ENCODE results near the gene ZCCHC24. TPM values are rescaled to one million over a fixed set of nuclear protein-coding genes. Genes with fewer than 3 reads are reported as not detected.

Gene ZCCHC24
- total and polyA plus RNA-seq, 2 donors (not counting 1 experiment from before 2014, with no cell fraction given) = 33.2 to 44.4 TPM

DNA sequence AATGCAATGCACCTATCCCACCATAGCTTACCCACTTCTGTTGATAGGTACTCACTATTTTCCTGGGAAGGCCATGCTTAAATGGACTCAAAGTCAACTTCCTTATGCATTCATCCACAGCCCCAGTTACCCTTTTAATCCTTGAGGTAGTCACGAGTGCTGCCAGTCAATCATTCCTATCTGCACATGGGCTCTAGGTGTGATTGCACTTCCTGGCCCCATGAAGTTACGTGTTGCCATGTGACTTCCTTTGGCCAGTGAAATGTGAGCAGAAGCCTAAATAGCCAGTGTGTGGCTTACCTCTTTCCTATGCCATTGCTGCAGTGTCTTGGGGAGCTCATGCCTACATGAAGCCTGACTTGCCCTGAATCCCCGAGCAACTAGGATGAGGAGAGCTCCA is 43.4 kb upstream of the ZCCHC24 start:
- peaks cover 34% of the 10 kb centered on the region for H3K4me1 ChIP-seq (ENCODE audit: control insufficient read depth, extremely low read depth, insufficient read depth, low read length)
- peak overlapping the region; percentile 13 for H2AFZ ChIP-seq (ENCODE audit: low read length)
- H3K4me3 ChIP-seq (replicated peaks in 1 of 4; ENCODE audit: control extremely low read depth in 1 of 4, insufficient read depth in 1 of 4, low read depth in 3 of 4, low read length in 4 of 4) = no peak overlapping the region
- no peak overlapping the region for H3K9ac ChIP-seq (ENCODE audit: insufficient read depth, low read length)
- peak overlapping the region; percentile 36 for H3K4me2 ChIP-seq (ENCODE audit: extremely low read depth, insufficient read depth, low read length)
- TF ChIP-seq EZH2 (IDR thresholded peaks at IDR 0.05; ENCODE audit: low read length, missing control alignments) = no peak
- TF ChIP-seq, protein P1, sequence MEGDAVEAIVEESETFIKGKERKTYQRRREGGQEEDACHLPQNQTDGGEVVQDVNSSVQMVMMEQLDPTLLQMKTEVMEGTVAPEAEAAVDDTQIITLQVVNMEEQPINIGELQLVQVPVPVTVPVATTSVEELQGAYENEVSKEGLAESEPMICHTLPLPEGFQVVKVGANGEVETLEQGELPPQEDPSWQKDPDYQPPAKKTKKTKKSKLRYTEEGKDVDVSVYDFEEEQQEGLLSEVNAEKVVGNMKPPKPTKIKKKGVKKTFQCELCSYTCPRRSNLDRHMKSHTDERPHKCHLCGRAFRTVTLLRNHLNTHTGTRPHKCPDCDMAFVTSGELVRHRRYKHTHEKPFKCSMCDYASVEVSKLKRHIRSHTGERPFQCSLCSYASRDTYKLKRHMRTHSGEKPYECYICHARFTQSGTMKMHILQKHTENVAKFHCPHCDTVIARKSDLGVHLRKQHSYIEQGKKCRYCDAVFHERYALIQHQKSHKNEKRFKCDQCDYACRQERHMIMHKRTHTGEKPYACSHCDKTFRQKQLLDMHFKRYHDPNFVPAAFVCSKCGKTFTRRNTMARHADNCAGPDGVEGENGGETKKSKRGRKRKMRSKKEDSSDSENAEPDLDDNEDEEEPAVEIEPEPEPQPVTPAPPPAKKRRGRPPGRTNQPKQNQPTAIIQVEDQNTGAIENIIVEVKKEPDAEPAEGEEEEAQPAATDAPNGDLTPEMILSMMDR (conservative IDR thresholded peaks at IDR 0.05 in 1 of 2, IDR thresholded peaks at IDR 0.05 in 1 of 2; ENCODE audit: low read depth in 1 of 2, low read length in 2 of 2) = no peak
- no peak for DNase-seq (ENCODE audit: low read depth in 2 of 2)
- no peak overlapping the region for H3K27ac ChIP-seq (ENCODE audit: insufficient read depth, low read length)
- H3K79me2 ChIP-seq (ENCODE audit: control insufficient read depth, insufficient read depth, low read length) = no peaks in the 10 kb centered on the region
- no peaks in the 10 kb centered on the region for H3K27me3 ChIP-seq (ENCODE audit: control insufficient read depth, insufficient read depth, low read length)
- no peaks in the 10 kb centered on the region for H4K20me1 ChIP-seq (ENCODE audit: control insufficient read depth, extremely low read depth, insufficient read depth, low read length)
- no peaks in the 10 kb centered on the region for H3K36me3 ChIP-seq (ENCODE audit: control insufficient read depth, insufficient read depth, low read length)
- no peaks in the 10 kb centered on the region for H3K9me3 ChIP-seq (ENCODE audit: control insufficient read depth, insufficient read depth, low read depth, low read length)

GRCh38 chr10:79488336-79488735 is 42.9 kb upstream of the ZCCHC24 start:
- peak; percentile 92 to 93 for DNase-seq (ENCODE audit: low read depth in 2 of 2)
- no peak overlapping the region for H3K9ac ChIP-seq (ENCODE audit: insufficient read depth, low read length)
- TF ChIP-seq EZH2 (IDR thresholded peaks at IDR 0.05; ENCODE audit: low read length, missing control alignments) = no peak
- TF ChIP-seq, protein P1 (conservative IDR thresholded peaks at IDR 0.05 in 1 of 2, IDR thresholded peaks at IDR 0.05 in 1 of 2; ENCODE audit: low read depth in 1 of 2, low read length in 2 of 2) = no peak
- H2AFZ ChIP-seq (ENCODE audit: low read length) = peak overlapping the region; percentile 64
- H3K4me3 ChIP-seq (replicated peaks in 1 of 4; ENCODE audit: control extremely low read depth in 1 of 4, insufficient read depth in 1 of 4, low read depth in 3 of 4, low read length in 4 of 4) = no peak overlapping the region
- no peaks in the 10 kb centered on the region for H4K20me1 ChIP-seq (ENCODE audit: control insufficient read depth, extremely low read depth, insufficient read depth, low read length)
- H3K9me3 ChIP-seq (ENCODE audit: control insufficient read depth, insufficient read depth, low read depth, low read length) = no peaks in the 10 kb centered on the region
- H3K27me3 ChIP-seq (ENCODE audit: control insufficient read depth, insufficient read depth, low read length) = no peaks in the 10 kb centered on the region
- H3K79me2 ChIP-seq (ENCODE audit: control insufficient read depth, insufficient read depth, low read length) = no peaks in the 10 kb centered on the region
- H3K4me1 ChIP-seq (ENCODE audit: control insufficient read depth, extremely low read depth, insufficient read depth, low read length) = peaks cover 38% of the 10 kb centered on the region
- H3K4me2 ChIP-seq (ENCODE audit: extremely low read depth, insufficient read depth, low read length) = peak overlapping the region; percentile 39
- no peaks in the 10 kb centered on the region for H3K36me3 ChIP-seq (ENCODE audit: control insufficient read depth, insufficient read depth, low read length)
- peak overlapping the region; percentile 36 for H3K27ac ChIP-seq (ENCODE audit: insufficient read depth, low read length)

- H3K79me2 ChIP-seq (ENCODE audit: control insufficient read depth, insufficient read depth, low read length) = no peaks in the 10 kb centered on the region
- TF ChIP-seq, protein P1 (conservative IDR thresholded peaks at IDR 0.05 in 1 of 2, IDR thresholded peaks at IDR 0.05 in 1 of 2; ENCODE audit: low read depth in 1 of 2, low read length in 2 of 2) = peak; percentile 48 to 58
- no peak for TF ChIP-seq EZH2 (IDR thresholded peaks at IDR 0.05; ENCODE audit: low read length, missing control alignments)
- H3K4me2 ChIP-seq (ENCODE audit: extremely low read depth, insufficient read depth, low read length) = peak overlapping the region; percentile 39
- peaks cover 38% of the 10 kb centered on the region for H3K4me1 ChIP-seq (ENCODE audit: control insufficient read depth, extremely low read depth, insufficient read depth, low read length)
- no peaks in the 10 kb centered on the region for H4K20me1 ChIP-seq (ENCODE audit: control insufficient read depth, extremely low read depth, insufficient read depth, low read length)
- H3K9ac ChIP-seq (ENCODE audit: insufficient read depth, low read length) = no peak overlapping the region
- no peaks in the 10 kb centered on the region for H3K27me3 ChIP-seq (ENCODE audit: control insufficient read depth, insufficient read depth, low read length)
- H3K36me3 ChIP-seq (ENCODE audit: control insufficient read depth, insufficient read depth, low read length) = no peaks in the 10 kb centered on the region
- H3K27ac ChIP-seq (ENCODE audit: insufficient read depth, low read length) = peak overlapping the region; percentile 36
- no peak overlapping the region for H3K4me3 ChIP-seq (replicated peaks in 1 of 4; ENCODE audit: control extremely low read depth in 1 of 4, insufficient read depth in 1 of 4, low read depth in 3 of 4, low read length in 4 of 4)
- H3K9me3 ChIP-seq (ENCODE audit: control insufficient read depth, insufficient read depth, low read depth, low read length) = no peaks in the 10 kb centered on the region
- peak overlapping the region; percentile 64 for H2AFZ ChIP-seq (ENCODE audit: low read length)
- DNase-seq (ENCODE audit: low read depth in 2 of 2) = peak; percentile 53 to 69
These were observed 42.1 kb upstream of the ZCCHC24 start for GRCh38 chr10:79487296-79488194.

All from fibroblast of lung (primary cell).